GM18508 (cell line): Measurements from ENCODE around the gene CACNG3.
"Not testable (repeated sequence)": the region's sequence is repeated elsewhere in the genome, so short reads cannot be mapped to it uniquely, and the experiment has no call there.

Experiments used
- ATAC-seq: cut with Tn5 transposase; IDR thresholded peaks from one replicate; pipeline ENCODE4 v1.9.1; 2021; ENCODE audit warnings: moderate number of reproducible peaks; ENCODE audit not compliant: insufficient read depth, unreplicated experiment

Gene CACNG3

DNA sequence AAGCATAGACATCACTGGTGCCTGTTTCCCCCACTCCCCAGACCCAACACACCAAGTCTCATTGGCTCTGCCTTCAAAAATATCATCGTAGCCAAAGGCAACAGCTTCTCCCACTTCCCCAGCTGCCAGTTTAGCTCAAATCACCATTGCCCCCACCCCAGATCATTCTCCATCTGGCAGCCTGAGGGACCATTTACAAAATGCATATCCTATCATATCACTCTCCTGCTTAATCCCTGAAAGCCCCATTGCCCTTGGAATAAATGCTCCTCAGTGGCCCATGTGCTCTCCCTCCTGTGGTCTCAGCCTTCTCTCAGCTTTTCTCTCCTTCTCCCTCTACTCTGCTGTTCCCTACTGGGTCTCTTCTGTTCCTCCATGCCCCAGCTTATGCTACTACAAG is 68.3 kb downstream of the CACNG3 start:
- no peak for ATAC-seq

DNA sequence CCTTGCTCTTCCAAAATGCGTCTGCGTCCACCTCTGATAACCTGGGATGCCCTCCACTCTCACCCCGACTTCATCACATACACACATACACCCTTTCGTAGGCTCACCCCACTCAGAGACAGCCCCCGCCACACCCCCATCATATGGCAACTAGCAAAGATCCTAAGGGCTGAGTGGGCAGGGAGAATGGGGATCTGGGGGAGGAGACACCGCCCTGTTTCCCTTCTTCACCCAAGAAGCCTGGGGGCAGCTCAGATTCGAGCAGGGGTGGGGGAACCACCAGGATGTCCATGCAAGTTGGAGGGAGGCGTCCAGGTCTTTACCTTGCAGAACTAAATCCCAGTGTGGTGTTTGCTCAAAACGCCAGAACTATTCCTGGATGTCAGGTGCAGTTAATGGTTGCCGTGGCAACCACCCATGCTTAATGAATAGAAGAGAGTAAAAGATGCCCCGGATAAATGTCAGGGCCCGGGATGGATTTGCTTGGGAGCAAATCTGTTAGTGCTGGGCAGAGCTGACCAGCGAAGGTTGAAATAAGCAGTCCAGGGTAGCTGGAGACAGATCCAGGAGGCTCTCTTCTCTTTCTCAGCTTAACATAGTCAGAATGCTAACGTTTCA is 72.8 kb downstream of the CACNG3 start:
- ATAC-seq: no peak

DNA sequence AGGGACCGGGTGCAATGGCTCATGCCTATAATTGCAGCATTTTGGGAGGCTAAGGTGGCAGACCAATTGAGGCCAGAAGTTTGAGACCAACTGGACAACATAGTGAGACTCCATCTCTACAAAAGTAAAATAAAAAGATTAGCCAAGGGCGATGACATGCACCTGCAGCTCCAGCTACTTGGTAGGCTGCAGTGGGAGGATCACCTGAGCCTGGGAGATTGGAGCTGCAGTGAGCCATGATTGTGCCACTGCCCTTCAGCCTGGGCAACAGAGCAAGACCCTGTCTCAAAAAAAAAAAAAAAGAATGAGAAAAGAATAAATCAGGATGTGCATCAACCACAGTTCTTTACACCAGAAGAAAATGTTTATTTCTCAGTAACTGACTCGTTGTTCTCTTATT is 76.0 kb downstream of the CACNG3 start:
- no peak for ATAC-seq

DNA sequence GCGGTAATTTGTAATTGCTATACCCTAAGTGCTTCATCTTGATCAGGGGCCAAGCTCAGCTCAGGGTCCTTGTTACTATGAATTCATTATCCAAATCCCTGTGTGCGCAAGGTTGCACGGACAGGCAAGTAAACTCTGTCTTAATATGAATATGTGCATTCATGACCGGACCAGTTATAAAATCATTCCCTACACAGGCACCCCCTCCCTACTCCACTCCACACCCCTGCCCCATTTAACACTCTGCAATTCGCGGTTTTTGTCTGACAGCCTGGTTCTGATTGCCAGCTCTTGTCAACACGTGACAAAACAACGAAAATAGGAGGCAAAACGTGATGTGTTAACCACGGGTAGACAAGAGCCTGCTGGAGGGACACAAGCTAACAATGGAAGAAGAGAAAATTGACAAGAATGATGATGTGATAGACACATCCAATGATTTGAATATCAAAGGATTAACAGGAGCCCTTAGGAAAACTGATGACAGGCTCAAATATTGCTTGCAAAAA is 76.5 kb downstream of the CACNG3 start:
- no peak for ATAC-seq

DNA sequence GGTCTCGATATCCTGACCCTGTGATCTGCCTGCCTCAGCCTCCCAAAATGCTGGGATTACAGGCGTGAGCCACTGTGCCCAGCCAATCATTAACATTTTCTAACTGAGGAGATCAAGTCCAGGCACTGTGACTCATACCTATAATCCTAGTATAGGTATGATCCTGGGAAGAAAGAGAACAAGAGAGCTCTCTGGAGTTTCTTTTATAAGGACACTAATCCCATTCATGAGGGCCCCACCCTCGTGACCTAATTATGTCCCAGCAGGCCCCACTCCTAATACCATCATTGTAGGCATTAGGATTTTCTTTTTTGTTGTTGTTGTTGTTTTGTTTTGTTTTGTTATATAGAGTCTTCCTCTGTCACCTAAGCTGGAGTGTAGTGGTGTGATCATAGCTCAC is 80.4 kb downstream of the CACNG3 start:
- no peak for ATAC-seq

DNA sequence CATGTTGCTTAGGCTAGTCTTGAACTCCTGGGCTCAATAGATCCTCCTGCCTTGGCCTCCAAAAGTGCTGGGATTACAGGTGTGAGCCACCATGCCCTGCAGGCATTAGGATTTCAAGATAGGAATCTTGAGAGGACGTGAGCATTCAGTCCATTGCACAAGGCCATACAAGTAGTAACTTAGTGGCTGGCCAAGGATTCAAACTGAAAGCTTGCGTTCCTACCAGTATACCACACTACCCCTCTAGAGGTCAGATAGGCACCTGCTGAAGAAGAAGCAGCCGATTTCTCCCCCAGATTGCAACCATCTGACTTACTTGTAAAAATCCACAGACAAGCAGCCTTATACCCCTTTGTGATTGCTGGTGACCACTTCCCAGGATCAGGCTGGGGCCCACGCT is 80.9 kb downstream of the CACNG3 start:
- ATAC-seq: no peak

DNA sequence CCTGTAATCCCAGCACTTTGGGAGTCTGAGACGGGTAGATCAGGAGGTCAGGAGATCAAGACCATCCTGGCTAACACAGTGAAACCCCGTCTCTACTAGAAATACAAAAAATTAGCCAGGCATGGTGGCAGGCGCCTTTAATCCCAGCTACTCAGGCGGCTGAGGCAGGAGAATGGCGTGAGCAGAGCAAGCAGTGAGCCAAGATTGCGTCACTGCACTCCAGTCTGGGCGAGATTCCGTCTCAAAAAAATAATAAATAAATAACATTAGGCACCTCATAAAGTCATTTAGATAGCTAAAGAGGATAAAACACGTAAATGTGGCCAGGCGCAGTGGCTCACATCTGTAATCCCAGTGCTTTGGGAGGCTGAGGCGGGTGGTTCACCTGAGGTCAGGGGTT is 87.7 kb downstream of the CACNG3 start:
- ATAC-seq: not testable (repeated sequence)

DNA sequence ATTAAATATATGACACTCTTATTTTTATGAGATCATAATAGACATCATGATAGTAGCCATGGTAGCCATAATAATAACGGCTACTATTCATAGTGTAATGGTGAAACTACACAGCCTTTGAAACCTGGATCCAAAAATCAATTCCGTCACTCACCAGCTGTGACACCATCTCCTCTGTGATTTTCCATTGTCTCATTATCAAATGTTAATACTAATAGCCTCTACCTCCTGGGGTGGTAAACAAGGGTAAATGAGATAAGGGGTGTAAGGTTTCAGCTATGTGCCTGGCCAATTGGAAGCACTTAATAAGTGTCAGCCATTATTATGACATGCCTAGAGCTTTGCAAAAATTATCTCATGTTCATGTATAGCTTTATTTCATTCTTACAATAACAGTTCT is 88.6 kb downstream of the CACNG3 start:
- ATAC-seq: no peak

DNA sequence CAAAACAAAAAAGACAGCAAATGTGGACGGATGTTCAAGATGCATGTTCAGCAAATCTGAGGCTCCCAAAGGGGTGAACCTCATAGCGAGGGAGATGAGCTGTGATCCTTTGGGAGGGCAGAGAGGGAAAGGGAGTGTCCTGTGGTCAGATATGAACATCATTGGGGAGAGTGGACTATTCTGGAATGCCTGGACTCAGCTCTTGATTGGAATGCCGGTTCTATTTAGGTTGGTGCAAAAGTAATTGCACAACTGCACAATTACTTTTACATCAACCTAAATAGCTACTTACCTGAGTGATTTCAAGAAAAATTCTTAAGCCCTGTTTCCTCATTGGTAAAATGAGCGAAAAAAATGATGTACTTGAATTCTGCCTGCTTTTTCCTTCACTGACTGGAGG is 89.6 kb downstream of the CACNG3 start:
- ATAC-seq: no peak

DNA sequence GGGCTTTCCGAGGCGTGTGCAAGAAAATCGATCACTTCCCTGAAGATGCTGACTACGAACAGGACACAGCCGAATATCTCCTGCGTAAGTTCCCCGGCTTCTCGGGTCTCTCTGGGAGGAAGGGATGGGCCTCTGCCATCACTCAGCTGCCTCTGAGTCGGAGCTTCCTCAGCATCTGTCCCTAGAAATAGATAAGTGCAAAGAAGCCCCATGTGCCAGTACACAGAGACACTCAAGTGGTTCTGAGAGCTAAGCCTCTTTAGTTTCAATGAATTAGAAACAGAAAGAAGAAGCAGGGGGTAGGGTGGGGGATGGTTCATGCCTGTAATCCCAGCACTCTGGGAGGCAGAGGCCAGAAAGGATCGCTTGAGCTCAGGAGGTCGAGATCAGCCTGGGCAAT is 90.6 kb downstream of the CACNG3 start:
- ATAC-seq: no peak

DNA sequence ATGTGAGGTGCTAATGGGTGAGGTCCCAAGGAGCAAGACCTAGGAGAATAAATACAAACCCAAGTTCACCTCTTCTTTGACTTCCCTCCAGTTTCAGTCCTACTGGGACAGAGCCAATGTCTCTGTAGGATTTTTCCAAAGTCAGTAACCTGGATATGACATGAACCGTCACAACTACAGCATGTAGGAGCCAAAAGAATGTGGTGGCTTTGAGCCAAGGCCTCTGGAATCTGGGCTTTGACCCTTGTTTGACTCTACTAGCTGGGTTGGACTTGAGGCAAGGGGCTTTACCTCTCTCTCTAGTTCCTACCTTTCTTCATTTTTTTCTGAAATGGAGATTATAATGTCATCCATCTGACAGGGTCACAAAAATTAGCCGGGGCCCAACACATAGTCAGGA is 91.4 kb downstream of the CACNG3 start:
- no peak for ATAC-seq

DNA sequence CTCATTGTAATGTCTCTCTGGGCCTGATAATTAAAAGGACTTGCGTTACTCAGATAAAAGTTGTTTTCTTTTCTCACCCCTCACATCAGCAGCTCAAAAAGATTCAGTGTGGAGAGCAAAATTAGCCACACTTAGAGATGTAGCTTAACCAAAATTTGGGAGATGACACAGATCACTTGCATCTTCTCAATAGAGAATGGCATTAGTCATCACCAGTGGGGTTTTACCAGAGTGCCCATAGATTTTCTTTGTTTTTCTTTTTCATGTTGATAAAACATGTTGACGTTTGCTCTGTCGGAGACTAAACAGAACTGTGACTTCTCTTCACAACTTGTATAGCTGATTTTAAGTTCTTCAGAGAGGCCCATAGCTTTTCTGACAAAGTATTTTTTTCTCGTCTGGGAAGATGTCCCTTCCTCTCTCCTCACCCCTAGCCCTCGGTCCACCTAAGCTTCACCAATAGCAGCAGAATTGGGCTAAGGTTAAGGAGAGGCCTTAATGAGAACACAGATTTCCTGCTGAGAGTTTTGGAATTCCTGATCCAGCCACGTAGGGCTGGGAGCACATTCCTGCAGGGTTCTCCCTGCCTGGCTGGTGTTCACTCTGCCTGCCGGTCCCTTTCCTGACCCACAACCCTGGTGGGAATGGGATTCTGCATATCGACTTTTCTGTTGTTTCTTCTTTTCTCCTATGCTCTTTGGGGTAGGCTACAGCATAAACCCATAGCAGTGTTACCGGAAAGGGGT is 92.6 kb downstream of the CACNG3 start:
- ATAC-seq: no peak

DNA sequence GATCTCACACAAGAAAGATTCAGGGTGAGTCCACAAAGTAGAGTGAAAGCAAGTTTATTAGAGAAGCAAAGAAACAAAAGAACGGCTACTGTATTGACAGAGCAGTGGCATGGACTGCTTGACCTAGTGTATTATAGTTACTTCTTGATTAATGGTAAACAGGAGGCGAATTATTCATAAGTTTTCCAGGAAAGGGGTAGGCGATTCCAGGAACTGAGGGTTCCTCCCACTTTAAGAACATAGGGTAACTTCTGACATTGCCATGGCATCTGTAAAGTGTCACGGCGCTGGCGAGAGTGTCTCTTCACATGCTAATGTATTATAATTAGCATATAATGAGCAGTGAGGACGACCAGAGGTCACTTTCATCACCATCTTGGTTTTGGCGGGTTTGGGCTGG is 93.2 kb downstream of the CACNG3 start:
- ATAC-seq: no peak

DNA sequence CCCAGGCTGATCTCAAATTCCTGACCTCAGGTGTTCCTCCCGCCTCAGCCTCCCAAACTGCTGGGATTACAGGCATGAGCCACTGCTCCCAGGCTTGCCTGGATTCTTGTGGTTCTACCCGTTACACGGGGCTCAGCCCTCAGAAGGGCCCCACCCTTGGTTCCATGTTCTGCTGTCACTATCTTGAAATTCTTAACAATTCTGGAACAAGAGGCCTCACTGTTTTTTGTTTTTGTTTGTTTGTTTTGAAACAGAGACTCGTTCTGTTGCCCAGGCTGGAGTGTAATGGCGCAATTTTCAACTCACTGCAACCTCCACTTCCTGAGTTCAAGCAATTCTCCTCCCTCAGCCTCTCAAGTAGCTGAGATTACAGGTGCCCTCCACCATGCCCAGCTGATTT is 96.6 kb downstream of the CACNG3 start:
- ATAC-seq: no peak

DNA sequence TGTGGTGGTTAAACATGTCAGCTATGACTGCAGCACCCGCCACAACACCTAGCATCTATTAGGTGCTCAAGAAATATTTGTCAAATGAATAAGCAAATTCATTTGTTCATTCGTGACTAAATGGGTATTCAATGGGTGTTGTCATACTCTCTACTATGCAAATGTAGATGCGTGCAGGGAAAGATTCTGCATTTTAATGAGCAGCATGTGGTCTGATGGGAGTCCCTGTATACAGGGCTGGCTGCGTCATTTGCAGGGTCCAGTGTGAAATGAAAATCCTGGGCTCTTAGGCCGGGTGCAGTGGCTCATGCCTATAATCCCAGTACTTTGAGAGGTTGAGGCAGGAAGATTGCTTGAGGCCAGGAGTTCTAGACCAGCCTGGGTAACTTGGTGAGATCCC is 97.5 kb downstream of the CACNG3 start:
- no peak for ATAC-seq

DNA sequence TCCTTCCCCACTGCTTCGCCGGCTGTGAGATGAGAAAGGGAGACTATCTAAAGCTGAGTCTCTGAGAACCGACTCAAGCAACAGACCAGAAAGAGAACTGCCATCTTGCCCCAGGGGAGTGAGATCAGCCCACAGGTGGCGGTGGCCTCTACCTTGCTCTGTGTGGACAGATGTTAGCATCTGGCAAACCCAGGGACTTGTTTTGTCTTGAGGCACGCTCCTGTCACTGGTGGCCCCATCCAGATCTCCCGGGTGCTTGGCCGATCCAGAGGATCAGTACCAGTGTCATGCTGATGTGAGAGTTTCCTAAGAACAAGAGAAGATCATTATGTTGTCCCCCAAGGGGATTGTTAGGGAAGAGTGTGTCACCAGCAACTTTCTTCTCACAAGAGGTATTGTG is 101.4 kb downstream of the CACNG3 start:
- no peak for ATAC-seq

DNA sequence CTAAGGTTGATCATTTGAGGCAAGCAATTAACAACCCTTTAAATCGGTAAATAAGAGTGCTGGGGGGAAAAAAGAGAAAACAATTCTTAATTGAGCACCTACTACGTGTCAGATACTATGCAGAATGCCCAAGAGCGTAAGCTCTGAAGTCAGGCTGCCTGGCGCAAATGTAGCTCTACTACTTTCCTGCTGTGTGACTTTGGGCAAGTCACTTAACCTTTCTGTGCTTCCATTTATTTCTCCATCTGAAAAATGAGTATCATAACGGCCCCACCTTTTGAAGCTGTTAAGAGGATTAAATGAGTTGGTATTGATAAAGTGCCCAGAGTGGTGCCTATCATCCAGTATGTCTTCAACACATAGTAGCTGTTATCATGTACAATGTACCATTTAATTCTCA is 102.0 kb downstream of the CACNG3 start:
- ATAC-seq: no peak

DNA sequence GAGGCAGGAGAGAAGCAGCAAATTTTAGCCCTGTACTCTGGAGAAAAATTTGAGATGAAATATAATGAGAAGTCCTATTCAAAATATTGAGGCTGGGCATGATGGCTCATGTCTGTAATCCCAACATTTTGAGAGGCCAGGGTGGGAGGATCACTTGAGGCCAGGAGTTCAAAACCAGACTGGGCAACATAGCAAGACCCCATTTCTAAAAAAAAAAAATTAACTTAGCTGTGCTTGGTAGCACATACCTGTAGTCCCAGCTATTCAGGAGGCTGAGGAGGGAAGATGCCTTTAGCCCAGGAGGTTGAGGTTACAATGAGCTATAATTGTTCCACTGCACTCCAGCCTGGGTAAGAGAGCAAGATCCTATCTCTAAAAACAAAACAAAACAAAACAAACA is 103.4 kb downstream of the CACNG3 start:
- no peak for ATAC-seq

DNA sequence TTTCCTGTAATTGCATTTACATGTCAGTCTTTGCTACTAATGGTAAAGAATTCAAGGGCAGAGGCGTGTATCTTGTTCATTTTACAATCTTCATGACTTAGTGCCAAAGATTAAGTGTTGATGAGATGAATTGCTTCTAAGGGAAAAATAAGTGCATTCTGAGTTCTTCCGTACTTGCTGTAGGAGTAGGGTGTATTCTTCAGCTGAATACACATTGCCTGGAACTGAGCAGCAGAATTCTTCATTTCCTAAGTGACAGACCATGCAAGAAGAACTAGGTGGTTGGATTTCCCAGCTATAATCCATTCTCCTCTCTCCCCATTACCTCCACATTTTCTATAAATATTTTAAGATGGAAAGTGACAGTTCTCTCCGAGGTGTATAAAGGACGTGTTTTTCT is 104.8 kb downstream of the CACNG3 start:
- ATAC-seq: no peak

DNA sequence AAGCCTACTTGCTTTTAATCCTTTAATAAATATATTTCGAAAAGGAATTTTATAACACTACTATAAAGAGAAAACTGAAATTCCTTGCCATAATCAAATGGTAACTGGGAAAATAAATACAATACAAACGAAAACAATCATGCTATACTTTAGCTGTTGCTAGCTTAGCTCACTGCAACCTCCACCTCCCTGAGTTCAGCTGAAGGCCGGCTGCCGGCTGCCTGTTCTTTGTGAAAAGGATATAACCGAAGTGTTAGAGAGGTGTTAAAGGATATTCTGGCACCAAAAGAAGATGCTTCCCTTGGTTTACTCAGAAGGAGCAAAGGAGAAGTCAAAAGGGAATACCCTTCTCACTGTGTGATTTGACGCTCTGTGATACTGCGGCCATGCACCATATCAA is 108.5 kb downstream of the CACNG3 start:
- no peak for ATAC-seq

DNA sequence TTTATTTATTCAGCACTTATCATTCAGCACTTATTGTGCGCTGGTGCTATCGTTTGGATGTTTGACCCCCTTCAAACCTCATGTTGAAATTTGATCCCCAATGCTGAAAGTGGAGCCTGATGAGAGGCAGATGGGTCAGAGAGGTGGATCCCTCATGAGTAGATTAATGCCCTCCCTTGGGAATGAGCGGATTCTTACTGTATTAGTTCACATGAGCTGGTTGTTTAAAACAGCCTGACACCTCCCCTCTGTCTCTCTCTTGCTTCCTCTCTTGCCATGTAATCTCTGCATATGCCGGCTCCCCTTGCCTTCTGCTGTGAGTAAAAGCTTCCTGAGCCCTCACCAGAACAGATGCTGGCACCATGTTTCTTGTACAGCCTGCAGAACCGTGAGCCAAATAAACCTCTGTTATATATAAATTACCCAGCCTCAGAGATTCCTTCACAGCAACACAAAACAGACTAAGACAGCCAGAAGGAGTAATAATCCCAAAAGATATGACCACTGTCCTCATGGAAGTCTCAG is 111.1 kb downstream of the CACNG3 start:
- no peak for ATAC-seq

DNA sequence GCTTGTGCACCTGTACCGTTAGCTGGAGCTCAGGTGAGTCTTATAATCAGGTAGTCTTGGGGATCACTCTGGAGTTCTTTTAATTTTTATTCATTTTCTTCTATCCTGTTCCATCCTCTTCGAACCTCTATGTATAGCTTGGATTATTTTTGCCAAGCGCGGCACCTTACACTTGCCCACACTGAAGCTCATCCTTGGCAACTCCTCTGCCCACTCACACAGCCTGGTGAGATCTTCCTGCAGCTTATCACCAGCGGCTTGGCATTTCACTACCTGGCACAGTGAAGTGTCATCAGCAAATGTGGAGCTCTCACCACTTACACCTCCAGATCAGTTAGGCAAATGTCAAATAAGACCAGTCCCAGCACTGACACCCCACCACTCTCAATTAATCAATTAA is 116.7 kb downstream of the CACNG3 start:
- ATAC-seq: no peak
